Epithelial cell of proximal tubule (primary cell): ENCODE data around the gene PEF1. TPM values are rescaled to one million over a fixed set of nuclear protein-coding genes. Genes with fewer than 3 reads are reported as not detected.

ENCODE experiments used
- DNase-seq: peaks from one replicate; pipeline ENCODE4 v3.0.0-alpha.2; 2011; ENCODE audit warnings: low read depth
- H3K4me3 ChIP-seq: 2 replicates; pipeline ENCODE4 v1.5.1; 2011; ENCODE audit warnings: low read depth, mild to moderate bottlenecking, low read length
- total RNA-seq: library from RNA; depleted of rRNA; stranded (reverse); fragments of >200 nt; gene quantifications from 2 replicates; pipeline ENCODE4 v1.2.3, GENCODE V29; 2015
- TF ChIP-seq, protein P1 (sequence below): conservative IDR thresholded peaks from 2 replicates; pipeline ENCODE4 v1.5.1; 2012; ENCODE audit warnings: low read depth, mild to moderate bottlenecking, low read length

PEF1 gene
- total RNA-seq, 1 donor from 2014 or later: 71.7 TPM

DNA sequence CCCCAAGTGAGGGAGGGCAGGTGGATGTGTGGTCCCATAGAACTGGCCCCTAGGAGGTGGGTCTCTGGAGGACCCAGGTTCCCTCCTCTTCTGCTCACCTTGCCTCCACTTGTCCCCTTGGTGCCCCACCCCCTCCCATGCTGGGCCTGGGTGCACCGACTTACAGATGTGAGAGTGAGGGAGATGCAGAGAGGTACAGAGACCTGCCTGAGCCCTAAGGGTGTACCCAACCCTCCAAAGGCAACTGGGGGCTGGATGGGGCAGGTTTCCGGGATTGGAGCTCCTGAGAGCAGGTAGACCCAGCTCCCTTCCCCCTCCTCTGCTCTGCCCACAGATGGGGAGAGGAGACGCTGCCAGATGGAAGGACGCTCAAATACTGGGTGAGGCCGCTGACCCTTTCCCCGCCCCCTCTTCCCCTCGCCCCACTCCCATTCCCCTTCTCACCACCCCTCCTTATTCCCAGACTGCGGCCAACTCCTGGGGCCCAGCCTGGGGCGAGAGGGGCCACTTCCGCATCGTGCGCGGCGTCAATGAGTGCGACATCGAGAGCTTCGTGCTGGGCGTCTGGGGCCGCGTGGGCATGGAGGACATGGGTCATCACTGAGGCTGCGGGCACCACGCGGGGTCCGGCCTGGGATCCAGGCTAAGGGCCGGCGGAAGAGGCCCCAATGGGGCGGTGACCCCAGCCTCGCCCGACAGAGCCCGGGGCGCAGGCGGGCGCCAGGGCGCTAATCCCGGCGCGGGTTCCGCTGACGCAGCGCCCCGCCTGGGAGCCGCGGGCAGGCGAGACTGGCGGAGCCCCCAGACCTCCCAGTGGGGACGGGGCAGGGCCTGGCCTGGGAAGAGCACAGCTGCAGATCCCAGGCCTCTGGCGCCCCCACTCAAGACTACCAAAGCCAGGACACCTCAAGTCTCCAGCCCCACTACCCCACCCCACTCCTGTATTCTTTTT is 58.0 kb downstream of the PEF1 start:
- TF ChIP-seq, protein P1, sequence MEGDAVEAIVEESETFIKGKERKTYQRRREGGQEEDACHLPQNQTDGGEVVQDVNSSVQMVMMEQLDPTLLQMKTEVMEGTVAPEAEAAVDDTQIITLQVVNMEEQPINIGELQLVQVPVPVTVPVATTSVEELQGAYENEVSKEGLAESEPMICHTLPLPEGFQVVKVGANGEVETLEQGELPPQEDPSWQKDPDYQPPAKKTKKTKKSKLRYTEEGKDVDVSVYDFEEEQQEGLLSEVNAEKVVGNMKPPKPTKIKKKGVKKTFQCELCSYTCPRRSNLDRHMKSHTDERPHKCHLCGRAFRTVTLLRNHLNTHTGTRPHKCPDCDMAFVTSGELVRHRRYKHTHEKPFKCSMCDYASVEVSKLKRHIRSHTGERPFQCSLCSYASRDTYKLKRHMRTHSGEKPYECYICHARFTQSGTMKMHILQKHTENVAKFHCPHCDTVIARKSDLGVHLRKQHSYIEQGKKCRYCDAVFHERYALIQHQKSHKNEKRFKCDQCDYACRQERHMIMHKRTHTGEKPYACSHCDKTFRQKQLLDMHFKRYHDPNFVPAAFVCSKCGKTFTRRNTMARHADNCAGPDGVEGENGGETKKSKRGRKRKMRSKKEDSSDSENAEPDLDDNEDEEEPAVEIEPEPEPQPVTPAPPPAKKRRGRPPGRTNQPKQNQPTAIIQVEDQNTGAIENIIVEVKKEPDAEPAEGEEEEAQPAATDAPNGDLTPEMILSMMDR: no peak
- no peak for DNase-seq

DNA sequence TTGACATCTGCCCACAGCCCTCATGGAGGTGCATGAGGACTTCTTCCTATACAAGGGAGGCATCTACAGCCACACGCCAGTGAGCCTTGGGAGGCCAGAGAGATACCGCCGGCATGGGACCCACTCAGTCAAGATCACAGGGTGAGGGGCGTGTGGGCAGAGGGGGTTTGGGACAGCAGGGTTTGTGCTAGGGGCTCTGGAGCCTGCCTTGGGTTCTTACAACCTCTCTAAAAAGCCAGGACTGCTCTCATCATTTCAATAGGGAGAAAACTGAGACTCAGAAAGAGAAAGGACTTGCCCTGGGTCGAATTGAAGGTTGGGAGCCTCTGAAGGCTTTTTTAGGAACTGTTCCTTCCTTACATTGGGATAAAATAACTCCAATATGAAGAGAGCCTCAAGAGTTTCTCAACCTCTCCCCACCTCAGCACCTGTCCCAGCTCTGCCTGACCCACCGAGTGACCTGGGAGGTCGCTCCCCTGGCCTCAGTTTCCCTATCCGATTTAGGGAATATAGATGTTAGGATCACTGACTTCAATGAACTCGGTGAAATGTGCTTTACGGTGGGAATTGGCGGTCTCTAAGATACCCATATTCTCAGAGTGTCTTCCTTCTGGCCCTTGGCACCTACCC is 58.8 kb downstream of the PEF1 start:
- DNase-seq: no peak
- no peak overlapping the region for H3K4me3 ChIP-seq
- TF ChIP-seq, protein P1: no peak

More for the DNA sequence above, 58.0 kb downstream of the PEF1 start:
- H3K4me3 ChIP-seq: no peak overlapping the region

DNA sequence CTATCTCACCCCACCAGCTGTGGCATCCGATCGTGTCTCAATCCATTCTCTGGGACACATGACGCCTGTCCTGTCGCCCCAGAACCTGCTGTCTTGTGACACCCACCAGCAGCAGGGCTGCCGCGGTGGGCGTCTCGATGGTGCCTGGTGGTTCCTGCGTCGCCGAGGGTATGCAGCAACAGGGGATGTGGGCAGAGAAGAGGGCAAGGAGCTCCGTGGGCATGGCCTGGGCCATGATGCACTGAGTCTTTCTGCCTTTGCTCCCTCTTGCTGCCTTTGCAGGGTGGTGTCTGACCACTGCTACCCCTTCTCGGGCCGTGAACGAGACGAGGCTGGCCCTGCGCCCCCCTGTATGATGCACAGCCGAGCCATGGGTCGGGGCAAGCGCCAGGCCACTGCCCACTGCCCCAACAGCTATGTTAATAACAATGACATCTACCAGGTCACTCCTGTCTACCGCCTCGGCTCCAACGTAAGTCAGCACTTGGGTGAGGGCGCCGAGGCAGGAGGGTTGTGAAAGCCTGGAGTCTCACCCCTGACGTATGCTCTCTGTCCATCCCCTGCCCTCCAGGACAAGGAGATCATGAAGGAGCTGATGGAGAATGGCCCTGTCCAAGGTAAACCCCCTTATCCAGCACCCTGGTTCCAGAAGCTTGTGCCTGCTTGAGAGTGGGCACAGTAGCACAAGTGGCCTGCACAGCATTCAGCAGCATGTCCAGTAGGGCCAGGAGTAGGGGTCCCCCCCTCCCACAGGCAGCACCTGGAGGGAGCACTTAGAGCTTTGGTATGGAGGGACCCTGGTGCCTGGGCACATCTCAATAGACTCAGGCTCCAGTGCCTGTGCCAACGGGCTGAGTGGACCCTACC is 59.6 kb downstream of the PEF1 start:
- H3K4me3 ChIP-seq: no peak overlapping the region
- TF ChIP-seq, protein P1: no peak

DNA sequence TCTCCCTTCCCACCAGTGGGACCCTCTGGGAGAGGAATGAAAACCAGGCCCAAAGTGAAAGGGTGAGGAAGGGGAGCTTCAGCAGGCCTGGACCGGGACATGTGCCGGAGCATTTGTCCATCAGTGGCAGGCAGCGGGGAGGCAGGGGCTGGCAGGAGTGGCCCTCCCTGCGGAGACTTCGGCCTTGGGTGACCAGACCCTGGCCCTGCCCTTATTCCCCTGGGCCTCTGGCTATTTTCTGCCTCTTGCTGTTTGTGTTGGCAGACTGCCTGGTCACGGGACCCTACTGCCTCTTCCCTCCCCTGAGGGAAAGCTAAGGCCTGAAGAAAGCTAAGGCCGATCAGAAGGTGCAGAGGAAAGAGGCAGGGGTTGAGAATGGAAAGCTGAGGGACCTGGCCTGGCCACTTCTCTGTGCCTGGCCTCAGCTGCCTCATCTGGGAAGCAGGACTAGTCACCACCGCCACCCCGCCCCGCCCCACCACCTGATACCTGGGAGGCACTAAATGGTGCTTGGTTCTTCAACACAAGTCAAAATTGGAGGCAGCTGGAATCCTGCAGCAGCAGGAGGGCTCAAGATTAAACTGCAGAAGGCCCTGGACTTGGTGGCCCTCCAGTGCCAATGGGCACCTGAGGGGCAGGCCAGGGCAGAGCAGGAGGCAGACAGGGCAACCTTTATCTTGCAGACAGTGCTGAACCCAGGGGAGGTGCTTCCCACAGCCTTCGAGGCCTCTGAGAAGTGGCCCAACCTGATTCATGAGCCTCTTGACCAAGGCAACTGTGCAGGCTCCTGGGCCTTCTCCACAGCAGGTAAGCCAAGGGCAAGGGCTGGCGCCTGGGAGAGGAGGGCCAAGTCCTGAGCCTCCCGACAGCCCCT is 60.4 kb downstream of the PEF1 start:
- no peak for DNase-seq
- H3K4me3 ChIP-seq: no peak overlapping the region
- TF ChIP-seq, protein P1: no peak

More for the DNA sequence above, 59.6 kb downstream of the PEF1 start:
- DNase-seq: no peak

DNA sequence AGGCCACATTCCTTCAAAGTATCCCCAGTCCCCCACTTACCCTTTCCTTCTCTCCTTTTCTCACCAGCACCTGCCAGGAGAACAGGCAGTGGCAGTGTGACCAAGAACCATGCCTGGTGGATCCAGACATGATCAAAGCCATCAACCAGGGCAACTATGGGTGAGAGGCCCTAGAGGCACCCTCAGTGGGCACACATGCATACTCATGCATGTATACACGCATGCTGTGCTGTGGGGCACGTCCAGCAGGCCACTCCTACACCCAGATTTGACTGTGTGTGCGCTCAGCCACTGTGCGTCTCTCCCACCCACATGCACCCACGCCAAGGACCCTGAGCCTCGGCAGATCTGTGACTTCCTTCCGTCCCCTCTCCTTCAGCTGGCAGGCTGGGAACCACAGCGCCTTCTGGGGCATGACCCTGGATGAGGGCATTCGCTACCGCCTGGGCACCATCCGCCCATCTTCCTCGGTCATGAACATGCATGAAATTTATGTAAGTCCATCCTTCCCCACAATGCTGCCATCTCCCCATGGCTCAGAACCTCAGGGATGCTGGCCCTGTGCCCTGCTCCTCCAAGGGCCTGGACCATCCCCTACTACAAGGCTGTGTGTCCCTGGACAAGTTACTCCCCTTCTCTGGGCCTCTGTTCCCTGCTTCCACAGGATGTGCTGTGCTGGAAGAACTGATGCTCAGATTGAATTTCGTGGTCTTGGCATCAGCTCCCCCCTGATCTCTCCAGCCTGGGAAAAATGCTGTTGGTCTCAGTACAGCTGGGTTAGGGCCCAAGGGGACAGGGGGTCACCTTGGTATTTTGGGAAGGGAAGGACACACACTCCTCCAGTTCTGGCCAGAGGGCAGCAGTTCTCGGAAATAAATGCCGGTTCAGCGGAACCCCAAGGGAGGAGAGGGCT is 61.3 kb downstream of the PEF1 start:
- no peak for DNase-seq
- TF ChIP-seq, protein P1: no peak
- no peak overlapping the region for H3K4me3 ChIP-seq
